ENCODE data around the gene SSC5D.
"Not testable (repeated sequence)": the region's sequence is repeated elsewhere in the genome, so short reads cannot be mapped to it uniquely, and the experiment has no call there.

The SSC5D gene

DNA sequence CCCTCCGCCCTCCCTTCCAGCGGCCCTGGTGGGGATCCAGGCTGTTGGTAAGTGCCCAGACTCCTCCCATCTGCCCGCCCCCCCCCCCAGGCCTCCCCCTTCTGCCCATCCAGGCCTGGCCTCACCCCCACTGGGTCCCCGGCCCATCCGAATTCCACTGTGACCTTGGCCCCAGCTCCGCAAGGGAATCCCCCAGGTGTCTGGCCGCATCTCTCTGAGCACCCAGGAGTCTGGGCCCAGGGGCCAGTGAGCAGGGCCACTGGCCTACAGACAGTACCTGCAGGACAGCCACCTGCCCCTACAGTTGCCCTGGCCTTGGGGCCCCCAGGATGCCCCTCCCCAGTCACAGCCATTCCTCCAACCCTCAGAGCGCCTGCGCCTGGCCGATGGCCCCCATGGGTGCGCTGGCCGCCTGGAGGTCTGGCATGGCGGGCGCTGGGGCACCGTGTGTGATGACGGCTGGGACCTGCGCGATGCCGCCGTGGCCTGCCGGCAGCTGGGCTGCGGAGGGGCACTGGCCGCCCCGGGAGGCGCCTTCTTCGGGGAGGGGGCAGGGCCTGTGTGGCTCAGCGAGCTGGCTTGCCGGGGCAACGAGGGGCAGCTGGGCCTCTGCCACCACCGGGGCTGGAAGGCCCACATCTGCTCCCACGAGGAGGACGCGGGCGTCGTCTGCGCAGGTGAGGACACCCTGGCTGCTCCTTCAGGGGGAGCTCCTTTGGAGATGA is 912 bp downstream of the SSC5D start:
- no peak for DNase-seq

- no peak for DNase-seq
Measured at GRCh38 chr19:55489711-55490477, 1.7 kb downstream of the SSC5D start.

DNA sequence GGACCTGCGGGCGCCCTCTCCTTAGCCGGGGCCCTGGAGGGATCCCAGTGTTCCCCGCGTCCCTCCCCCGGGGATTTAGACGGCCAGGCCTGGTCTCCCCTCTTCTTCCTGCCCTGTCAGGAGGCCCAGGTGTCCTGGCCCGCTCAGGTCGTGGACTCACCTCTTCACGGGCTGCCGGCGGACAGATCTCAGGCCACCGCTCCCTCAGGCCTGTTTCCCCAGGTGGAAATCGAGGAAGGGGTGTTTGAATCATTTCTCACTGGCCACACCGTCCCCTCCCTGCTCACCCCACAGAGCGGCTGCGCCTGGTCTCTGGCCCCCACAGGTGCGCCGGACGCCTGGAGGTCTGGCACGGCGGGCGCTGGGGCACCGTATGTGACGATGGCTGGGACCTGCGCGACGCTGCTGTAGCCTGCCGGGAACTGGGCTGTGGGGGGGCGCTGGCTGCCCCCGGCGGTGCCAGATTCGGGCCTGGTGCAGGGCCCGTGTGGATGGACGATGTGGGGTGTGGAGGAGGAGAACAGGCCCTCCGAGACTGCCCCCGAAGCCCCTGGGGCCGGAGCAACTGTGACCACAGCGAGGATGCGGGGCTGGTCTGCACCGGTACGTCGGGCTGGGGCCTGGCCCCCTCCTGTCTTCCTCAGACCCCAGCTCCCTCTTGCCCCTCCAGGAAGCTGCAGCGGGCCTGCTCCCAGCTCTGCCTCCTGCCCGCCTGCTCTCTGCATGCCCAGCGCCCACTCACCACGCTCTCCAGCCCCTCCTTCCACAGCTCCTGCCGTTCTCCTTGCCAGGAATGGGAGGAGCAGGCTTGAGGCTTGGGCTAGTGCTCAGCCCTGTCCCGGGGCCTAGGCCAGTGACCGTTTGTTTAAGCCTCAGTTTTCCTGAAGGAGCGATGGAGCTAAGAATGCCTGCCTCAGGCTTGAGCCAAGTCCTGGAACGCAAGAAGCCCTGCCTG is 2.5 kb downstream of the SSC5D start:
- no peak for DNase-seq

- DNase-seq, result no peak
Measured at GRCh38 chr19:55491546-55492360, 3.5 kb downstream of the SSC5D start.

DNA sequence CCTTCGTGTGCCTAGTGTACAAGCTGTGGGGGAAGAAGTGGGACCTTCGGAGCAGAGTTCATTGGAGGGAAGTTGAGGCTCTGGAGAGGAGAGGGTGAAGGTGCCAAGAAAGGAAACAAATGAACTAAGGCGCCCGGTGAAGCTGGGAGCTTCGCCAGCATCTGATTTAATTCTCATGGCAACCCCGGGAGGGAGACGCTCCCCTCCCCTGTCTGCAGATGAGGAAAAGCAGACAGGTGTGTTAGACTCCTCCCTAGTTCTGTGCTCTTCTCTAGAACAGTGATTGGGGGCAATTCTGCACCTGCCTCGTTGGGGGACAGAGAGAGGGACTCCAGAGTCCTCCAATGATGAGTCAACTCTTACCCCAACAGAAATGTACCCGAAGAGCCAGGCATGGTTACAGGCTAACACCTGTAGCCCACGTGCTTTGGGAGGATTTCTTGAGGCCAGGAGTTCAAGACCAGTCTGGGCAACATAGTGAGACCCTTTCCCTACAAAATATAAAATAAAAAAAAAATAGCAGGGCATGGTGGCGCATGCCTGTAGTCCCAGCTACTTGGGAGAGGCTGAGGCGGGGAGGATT is 4.2 kb downstream of the SSC5D start:
- DNase-seq, result no peak

DNA sequence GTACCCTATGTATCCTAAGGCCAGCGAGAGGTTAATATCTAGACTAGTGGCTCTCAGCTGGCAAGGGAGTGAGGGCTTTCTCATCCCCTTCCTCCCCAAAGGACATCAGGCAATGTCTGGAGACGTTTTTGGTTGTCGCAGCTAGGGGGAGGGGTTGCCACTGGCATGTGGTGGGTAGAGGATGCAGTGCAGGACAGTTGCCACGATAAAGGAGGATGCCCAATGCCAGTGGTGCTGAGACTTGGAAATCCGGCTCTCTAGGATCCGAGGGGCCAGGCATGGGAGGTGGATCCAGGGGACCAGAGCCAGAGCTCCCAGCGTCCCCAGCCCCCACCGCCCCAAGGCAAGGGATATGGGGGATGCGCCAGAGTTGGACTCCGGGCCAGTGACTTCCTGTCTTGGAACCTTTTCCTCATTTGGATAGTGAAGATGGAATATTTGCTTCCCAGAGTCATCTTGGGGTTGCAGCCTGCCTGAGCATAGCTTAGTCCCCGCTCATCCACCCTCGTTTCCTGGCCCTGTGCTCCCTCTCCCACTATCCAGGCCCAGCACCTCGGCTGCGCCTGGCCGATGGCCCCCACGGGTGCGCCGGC is 4.9 kb downstream of the SSC5D start:
- DNase-seq, result no peak

DNA sequence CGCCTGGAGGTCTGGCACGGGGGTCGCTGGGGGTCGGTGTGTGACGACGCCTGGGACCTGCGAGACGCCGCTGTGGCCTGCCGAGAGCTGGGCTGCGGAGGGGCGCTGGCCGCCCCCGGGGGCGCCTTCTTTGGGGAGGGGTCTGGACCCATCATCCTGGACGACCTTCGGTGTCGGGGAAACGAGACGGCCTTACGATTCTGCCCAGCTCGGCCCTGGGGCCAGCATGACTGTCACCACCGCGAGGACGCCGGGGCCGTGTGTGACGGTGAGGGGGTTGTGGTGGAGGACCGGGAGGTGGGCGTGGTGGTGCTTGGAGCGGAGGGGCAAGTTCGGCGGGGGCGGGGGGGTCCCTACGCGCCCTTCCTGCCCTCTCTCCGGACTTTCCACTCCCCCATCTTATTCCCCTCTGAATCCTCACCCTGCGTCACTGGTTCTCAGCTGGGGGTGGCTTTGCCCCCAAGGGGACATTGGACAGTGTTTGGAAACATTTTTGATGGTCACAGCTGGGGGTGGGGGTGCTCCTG is 5.5 kb downstream of the SSC5D start:
- no peak for DNase-seq

GRCh38 chr19:55494172-55494761 is 6.0 kb downstream of the SSC5D start:
- DNase-seq, result no peak

DNA sequence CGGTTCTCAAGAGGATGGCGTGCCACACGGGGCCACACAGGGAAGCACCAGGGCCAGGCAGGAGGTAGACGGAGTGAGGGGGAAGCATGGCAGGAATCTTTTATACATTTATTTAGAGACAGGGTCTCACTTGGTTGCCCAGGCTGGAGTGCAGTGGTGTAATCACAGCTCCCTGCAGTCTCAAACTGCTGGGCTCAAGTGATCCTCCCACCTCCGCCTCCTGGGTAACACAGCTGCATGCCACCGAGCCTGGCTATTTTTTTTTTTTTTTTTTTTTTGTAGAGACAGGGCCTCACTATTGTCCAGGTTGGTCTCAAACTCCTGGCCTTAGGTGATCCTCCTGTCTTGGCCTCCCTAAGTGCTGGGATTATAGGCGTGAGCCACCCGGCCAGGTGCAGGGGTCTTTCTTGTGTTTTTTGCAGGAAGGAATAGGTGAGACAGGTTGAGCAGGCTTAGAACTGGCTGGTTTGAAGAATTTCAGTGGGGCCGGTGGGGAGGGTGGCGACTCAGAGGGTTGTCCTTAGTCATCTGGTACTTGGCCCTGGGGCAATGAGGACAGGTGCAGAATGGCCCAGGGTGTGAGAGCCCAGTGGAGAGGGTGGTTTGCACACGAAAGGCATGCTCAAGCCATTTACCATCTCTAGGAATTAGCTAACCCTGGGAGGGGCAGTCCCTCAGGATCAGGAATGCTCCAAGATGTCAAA is 7.6 kb downstream of the SSC5D start:
- no peak for DNase-seq

DNA sequence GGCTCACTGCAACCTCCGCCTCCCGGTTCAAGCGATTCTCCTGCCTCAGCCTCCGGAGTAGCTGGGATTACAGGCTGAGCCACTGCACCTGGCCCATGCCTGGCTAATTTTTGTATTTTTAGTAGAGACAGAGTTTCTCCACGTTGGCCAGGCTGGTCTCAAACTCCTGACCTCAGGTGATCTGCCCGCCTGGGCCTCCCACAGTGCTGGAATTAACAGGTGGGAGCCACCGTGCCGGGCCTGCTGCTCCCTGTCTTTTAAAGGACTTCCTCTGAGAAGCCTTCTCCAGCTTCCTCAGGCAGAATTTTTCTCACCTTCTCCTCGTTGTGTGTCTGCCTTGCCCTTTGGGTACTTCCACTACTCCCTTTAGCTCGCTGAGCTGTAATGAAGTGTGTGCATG is 8.6 kb downstream of the SSC5D start:
- DNase-seq, result not testable (repeated sequence)

- no peak for DNase-seq
Measured at GRCh38 chr19:55497763-55498162, 9.5 kb downstream of the SSC5D start.

GRCh38 chr19:55498246-55498840 is 10.1 kb downstream of the SSC5D start:
- no peak for DNase-seq

GRCh38 chr19:55500368-55500952 is 12.2 kb downstream of the SSC5D start:
- DNase-seq, result no peak

DNA sequence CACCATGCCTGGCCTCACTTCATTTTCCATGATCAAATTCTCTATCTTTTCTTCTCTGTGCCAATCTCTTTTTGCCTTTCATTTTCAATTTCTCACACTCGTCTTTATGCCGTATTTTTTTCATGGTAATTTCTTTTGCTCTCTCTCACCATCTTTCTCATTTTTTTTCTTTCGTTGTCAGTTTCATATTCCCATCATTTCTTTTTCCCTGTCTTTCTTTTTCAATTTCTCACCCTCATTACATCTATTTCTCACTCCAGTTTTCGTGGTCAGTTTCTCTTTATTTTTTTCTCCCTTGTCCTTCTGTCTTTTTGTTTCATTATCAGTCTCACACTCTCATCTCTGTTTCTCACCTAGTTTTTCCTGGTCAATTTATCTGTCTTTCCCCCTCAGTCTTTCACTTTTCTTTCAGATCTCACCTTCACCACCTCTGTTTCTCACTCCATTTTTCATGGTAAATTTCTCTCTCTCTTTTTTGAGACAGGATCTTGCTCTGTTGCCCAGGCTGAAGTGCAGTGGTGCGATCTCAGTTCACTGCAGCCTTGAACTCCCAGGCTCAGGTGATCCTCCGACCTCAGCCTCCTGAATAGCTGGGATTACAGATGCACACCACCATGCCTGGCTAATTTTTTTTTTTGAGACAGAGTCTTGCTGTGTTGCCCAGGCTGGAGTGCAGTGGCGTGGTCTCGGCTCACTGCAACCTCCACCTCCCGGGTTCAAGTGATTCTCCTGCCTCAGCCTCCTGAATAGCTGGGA is 14.1 kb downstream of the SSC5D start:
- no peak for DNase-seq

DNA sequence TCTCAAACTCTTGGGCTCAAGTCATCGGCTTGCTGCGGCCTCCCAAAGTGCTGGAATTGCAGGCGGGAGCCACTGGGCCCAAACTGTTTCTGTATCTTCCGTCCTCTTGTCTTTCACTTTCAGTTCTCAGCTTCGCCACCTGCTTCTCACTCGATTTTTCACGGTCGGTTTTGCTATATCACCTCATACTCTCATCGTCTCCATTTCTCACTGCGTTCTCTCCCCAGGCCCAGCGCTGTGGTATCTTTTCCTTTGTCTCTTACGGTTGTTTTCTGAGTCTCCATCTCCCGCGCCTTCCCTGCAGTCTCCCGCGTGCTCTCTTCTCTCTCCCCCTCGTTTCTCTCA is 14.9 kb downstream of the SSC5D start:
- DNase-seq, result no peak

DNA sequence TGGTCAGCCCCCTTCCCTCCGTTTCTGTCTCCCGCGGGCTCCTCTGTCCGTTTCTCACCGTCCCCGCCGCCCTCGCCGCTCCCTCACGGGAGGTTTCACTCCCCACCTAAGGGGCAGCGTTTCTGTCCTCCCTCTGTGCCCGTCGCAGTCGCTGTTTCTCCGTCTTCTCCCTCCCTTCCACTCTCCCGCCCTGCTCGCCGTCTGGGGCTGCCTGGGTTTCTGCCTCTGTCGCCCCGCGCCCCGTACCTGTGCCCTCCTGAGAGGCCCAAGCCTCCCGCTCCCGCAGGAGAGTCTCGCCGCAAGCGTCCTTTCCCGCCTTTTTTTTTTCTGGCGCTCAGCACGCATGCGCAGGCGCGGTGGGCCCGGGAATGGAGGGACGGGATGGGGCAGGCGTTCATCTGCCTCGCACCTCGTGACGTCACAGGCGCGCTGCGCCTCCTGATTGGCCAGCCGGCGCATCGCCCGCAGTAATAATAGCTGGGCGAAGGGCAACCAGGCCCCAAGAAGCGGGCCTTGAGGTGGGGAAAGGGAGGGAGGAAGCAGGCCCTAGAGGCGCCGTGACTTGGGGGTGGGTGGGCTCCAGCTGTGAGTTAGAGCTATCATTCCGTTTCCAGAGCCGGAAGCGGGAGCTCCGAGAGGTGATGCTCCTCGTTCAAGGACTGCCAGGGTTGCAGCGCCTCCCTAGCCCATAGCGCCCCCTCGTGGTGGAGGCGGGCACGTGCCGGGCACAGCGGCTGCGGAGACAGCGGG is 15.4 kb downstream of the SSC5D start:
- peak; percentile 97 for DNase-seq

GRCh38 chr19:55504252-55504603 is 16.0 kb downstream of the SSC5D start:
- no peak for DNase-seq

DNA sequence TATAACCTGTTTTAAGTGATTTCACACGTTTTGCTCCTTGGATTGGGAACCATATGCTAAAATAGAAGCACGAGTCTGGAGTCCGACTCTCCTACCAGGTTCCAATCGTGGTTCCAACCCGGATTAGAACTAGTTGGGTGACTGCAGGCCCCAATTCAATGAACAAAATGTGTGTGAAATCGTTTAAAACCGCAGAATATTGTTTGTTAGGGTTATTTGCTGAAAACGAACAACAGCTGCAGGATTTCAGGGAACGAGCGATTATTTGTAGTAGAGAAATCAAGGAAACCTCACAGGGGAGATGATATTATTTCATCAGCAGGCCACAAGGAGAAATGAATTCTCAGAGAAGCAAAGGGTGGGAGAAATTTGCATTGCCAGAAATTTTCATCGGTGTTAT is 16.7 kb downstream of the SSC5D start:
- DNase-seq, result no peak
